Heart left ventricle (tissue), 13 donors: ENCODE measurements around the gene C6orf132.

Experiments used
- POLR2A ChIP-seq, 2 donors: fragments of 450-650 bp; IDR thresholded peaks; one replicate each; pipeline ENCODE4 v1.6.1; 2017; ENCODE audit warnings: antibody characterized with exemption in 2 of 2, mild to moderate bottlenecking in 2 of 2, moderate library complexity in 2 of 2
- TF ChIP-seq, protein P1 (sequence below), 12 donors: fragments of 200-600 bp; sonication (generic) in 4 of 12; IDR thresholded peaks; one replicate each; pipeline versions ENCODE4 v1.5.0 to v1.8.0; 2018 to 2022; ENCODE audit warnings: antibody characterized with exemption in 12 of 12, mild to moderate bottlenecking in 5 of 12
- donor health status: ischemic (EF 13 %, LVEDD 7.1; RV severe dilation, severe dysfunction).
- donor health status: DM: no; HTN: yes; CAD: no.
- donor health status: DM: no; HTN: no; CAD: no.
- donor health status: ischemic (EF 25% LVEDD 6.9; RV normal size, moderate dysfunction).
- donor health status: ischemic (EF 25% LVEDD 5.7; RV mildly dilated, moderate dysfunction).
- donor health status: ischemic (EF 35%, LVEDD 5.7; RV mildly dilated, moderate dysfunction).
- donor health status: nonischemic (EF 11% LVEDD 7.7; RV severe dilation, severe dysfunction).
- donor health status: DM: yes; HTN: yes; CAD: no.
- donor health status: PGD.
- donor health status: ischemic (EF 29% LVEDD 5.4; RV normal size, mild dysfunction).
- donor health status: nonischemic (EF 23%, LVEDD 6.1; RV moderate dilation, normal function).

- no peak for TF ChIP-seq POLR2A (IDR thresholded peaks at IDR 0.05)
- TF ChIP-seq, protein P1, sequence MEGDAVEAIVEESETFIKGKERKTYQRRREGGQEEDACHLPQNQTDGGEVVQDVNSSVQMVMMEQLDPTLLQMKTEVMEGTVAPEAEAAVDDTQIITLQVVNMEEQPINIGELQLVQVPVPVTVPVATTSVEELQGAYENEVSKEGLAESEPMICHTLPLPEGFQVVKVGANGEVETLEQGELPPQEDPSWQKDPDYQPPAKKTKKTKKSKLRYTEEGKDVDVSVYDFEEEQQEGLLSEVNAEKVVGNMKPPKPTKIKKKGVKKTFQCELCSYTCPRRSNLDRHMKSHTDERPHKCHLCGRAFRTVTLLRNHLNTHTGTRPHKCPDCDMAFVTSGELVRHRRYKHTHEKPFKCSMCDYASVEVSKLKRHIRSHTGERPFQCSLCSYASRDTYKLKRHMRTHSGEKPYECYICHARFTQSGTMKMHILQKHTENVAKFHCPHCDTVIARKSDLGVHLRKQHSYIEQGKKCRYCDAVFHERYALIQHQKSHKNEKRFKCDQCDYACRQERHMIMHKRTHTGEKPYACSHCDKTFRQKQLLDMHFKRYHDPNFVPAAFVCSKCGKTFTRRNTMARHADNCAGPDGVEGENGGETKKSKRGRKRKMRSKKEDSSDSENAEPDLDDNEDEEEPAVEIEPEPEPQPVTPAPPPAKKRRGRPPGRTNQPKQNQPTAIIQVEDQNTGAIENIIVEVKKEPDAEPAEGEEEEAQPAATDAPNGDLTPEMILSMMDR (IDR thresholded peaks at IDR 0.05), result no peak
These were observed 42.2 kb downstream of the C6orf132 start for GRCh38 chr6:42100029-42100901.
